Glomerular visceral epithelial cell (primary cell): ENCODE measurements around the gene JUND.
"Not testable (repeated sequence)": the region's sequence is repeated elsewhere in the genome, so short reads cannot be mapped to it uniquely, and the experiment has no call there.

ENCODE experiments used
- DNase-seq: peaks from one replicate; pipeline ENCODE4 v3.0.0-alpha.2; 2016; ENCODE audit errors: extremely low spot score

JUND gene

DNA sequence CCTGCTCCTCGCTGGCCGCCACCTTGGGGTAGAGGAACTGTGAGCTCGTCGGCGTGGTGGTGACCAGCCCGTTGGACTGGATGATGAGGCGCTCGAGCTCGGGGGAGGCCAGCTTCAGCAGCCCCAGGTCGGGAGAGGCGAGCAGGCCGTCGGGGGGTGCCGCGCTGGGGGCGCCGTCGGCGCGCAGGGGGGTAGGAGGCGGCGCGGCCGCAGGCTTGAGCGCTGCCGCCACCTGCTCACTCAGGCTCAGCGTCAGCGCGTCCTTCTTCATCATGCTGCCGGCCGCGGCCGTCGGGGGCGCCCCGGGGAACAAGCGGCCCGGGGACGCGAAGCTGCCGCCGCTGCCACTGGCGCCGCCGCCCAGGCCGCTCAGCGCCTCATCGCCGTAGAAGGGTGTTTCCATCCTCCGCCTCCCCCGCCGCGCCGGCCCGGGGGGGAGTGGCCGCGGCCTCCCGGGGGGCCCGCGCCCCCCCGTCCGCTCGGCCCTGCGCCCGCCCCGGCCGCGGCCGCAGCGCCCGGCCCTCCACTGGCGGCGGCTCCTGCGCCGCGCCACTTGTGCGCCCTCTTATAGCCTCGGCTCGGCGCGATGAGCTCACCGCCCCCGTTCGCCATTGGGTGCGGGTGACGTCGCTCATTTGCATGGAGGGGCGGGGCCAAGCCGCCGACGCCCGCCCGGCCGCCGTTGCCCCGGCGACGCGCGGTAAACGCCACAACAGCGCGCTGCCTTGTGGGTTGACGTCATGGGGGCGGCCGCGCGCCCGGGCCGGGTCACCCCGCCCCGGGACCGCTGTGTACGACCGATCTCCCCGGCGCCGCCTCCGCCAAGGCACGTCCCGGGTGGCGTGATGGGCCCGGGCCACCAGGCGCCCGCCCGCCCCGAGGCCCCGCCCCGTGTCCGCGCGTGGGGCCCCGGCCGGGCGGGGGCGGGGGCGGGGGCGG, at the start of gene JUND:
TSS of gene JUND (minus strand) at position 541 of the 939 bp plus-strand sequence. CDS start at position 403, 138 bp downstream.
- peak; percentile 99 for DNase-seq

DNA sequence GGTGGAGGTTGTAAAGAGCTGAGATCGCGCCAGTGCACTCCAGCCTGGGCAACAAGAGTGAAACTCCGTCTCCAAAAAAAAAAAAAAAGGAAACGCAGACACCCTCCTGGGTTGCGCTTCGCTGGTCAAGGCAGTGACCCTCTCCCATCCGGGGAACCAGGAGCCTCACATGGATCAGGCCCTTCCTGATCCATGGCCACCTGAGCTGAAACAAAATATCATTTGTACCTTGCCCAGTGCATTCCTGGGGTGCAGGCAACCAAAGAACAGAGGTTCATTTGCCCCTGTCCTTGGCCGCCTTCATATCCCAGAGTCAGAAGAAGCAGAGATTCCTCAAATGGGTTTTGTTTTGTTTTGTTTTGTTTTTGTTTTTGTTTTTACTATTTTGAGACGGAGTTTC, 49.4 kb upstream of the JUND start:
- DNase-seq = no peak

DNA sequence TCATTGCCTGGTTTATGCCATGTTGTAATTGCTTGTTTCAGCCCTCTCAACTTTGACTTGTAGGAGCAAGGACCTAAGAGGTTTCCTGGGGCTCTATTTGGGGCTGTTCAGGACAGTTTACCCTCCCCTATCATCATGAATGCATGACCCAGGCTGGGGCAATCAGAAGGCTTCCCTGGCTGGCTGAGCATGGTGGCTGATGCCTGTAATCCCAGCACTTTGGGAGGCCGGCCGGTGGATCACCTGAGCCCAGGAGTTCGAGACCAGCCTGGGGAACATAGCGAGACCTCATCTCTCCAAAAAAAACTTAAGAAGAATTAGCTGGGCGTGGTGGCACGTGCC, 47.6 kb upstream of the JUND start:
- DNase-seq = no peak

DNA sequence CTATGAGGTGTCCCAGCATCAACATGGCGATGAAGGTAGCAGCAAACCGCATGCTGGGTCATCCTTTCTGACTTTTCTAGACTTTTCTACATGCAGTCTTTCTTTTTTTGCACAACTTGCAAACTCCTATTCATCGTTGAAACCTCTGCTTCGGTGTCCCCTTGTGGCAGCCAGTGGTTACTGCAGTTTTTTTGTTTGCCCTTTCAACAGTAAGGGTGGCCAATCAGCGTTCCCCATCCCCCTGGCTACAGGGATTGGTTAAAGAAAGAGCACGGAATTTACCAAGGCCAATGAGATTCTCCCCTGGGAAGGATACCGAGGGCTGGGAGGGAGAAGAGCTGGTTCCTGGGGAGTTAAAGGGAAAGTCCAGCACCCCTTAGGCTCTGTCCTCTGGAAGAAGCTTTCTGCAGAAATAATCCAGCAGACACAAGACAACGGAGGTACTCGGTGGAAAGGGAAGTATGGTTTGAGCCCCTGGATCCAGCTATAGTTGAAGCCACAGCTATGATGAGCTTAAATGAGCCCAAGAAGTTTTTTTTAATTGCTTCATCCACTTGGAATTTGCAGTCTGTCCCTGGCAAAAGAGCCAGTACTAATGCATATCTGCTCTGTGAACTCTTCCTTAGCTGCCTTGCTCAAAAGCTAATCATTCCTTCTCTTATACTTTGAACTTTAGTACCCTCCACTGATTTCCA, 47.1 kb upstream of the JUND start:
- DNase-seq = peak; percentile 96

DNA sequence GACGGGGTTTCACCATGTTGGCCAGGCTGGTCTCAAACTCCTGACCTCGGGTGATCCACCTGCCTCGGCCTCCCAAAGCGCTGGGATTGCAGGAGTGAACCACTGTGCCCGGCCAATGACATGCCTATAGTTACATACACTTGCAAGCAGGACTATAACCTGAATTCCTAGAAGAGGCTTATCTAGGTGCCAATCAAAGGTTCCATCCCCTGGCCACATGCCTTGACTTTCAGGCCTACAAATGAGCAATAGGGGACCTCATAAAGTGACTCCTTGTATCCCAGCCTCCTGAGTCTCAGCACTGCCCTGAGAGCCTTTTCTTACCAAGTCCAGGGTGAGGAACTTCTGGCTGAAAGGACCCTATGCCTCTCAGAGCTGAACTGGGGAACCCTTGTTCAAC, 45.4 kb upstream of the JUND start:
- no peak for DNase-seq

DNA sequence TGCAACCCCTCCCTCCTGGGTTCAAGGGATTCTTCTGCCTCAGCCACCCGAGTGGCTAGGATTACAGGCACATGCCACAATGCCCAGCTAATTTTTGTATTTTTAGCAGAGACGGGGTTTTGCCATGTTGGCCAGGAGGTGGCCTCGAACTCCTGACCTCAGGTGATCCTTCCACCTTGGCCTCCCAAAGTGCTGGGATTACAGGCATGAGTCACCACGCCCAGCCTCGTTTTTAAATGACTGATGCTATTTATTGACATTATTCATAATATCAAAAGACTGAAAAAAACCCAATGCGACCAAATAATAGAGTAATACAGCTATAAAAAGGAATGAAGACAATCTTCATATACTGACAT, 42.9 kb upstream of the JUND start:
- DNase-seq = not testable (repeated sequence)

DNA sequence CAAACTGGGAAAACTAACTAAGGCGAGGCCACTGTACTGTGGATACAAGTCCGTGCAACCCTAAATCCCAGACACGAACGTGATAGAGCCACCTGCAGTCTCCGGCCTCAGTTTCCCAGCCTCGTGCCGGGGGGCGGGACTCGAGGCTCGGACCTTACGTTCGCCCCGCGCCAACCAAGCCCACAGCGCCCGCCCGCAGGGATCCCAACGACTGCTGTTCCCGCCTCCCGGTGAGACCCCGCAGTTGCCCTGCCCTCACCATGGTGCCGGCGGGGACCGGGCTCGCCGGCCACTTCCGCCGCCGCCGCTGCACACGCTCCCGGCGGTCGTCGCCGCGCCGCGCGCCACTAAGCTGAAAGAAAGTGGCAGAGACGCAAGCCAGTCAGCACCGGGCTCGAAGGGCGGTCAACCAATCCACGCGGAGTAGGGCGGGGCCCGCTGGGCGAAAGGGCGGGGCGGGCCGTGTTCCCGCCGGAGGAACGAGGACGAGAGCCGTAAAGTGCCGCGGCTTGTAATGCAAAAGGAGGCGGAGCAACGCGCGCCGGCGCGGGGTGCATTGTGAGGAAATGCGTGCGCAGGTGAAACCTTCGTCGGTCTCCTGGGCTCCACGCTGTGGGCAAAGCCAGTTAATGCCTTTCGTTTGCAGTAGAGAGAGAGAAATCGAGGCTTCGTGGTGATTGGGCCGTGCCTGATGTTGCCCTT, 41.5 kb upstream of the JUND start, which contains the start of gene LSM4:
TSS of gene LSM4 (minus strand) at position 318 of the 702 bp plus-strand sequence. CDS start at position 262, 56 bp downstream.
- peak; percentile 98 for DNase-seq

DNA sequence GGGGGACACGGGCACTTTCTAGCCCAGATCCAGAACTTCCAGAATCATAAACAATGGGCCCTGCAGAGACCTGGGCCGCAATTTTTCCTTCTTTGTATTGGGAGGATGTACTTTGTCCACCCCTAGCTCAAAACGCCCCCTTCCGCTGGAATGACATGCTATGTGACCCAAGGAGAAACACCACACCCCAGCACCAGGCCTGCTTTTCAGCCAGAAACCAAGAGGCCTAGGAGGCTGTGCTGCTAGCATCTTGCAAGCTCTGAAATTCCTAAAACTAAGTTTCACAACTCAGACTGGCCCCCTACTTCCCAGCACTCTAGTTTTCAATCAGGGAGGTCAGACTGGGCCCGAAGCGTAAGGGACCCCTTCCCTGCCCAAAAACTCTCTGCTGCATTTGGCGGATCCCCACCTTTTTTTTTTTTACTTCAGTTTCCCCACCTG, 40.9 kb upstream of the JUND start:
- peak; percentile 60 for DNase-seq

DNA sequence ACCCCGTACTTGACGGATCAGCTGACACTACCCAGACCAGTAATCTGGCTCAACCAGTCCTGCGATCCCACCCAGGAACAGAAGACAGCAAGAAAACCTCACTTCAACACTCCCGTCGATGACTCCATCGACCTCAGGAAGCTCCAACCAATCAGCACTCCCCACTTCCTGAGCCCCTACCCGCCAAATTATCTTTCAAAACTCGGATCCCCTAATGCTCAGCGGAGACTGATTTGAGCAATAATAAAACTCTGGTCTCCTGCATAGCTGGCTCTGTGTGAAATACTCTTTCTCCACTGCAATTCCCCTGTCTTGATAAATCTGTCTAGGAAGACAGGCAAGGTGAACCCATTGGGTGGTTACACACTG, 40.3 kb upstream of the JUND start:
- no peak for DNase-seq

DNA sequence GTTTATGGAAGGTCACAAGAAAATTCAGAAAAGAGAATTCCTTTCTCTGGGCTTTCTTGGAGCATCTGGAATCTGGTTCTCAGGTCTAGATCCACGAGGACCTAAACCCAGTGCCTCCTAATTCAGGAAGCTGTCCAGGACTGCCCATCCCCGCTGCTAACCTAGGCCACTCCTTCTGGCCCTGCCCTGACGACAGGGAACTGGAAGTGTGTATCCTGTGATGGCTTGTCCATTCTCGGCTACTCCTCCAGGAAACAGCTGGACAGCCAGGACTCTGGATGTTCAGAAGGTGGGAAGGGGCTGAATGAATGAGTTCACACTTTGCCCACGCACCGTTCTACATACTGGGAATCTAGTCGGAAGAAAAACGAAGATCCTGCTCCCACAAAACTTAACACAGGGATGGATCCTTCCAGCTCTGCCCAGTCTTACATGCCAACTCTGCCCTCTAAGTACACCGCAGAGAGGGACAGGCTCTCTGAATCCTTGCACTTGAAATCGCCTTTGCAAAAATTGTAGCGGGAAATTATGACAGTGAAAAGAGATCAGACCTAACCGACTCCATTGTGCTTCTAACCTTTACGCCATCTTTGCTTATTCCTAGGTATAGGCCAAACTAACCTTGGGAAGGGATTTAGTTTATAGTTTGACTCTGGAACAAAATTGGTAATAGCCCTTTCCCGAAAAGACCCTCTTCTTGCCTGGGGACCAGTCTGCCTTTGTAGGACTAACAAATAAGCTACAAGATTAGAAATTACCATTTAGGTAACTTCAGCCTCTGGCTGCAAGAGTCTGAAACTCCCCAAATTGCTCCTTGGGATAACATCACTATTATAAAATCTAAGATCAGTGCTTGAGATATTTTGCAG, 39.7 kb upstream of the JUND start:
- no peak for DNase-seq

DNA sequence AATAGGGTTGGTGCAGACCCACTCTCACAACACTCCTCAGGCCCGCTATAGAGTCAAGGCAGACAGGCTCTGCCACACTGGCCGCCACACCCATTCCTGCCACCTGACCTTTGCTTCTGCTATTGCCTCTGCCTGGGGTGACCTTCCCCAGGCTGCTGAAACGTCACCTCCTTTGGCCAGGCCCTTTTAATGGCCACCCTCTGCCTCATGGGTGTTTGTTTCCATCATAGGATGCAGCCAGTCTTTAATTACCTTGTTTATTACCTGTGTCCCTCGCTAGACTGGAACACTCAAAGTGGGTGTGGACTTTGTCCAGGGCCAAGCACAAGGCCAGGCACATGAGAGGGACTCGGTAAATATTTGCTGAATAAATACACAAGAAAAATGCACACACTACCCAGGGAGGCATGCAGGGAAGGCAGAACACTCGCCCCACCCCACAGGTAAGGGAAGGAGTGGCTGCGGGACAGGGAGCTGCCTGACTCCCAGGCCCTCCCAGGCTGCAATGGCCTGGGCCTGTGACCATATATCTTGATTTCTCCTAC, 38.2 kb upstream of the JUND start:
- DNase-seq = no peak

DNA sequence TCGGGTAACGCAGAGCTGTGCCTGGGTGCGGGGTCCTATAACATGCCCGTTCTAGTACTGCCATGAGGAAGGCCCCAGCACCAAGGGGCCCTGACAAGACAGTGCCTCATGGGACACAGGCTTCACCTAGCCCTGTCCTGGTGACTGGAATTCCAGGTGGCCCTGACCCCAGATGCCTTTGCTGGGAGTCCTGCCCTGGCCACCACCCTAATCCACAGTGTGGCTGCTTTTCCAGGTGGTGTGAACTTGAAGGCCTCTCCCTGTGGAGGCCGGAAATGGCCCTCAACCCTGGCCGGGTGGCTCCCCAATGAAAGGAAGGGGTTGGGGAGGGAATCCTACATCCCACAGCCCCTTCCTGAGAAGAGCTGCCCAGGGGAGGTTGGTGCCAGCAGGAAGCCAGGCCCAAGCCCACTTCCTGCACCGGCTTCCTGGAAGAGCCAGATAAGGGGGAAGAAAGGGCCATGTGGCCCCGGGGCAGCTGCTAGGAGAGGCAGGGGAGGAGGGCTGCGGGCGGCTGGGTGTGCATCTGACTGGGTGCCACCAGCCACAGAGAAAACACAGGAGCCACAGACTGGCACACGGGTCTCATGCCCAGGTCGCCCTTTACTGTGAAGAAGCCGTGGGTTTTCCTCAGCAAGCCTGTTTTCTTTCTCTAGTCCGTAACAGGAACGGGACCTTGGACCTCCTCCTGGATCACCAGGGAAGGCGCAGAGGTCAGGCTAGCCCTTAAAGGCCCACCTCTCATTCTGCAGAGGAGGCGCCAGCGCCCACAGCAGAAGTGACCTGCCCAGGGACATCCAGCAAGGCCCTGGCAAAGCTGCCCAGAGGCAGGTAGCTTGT, 36.8 kb upstream of the JUND start:
- DNase-seq = no peak

DNA sequence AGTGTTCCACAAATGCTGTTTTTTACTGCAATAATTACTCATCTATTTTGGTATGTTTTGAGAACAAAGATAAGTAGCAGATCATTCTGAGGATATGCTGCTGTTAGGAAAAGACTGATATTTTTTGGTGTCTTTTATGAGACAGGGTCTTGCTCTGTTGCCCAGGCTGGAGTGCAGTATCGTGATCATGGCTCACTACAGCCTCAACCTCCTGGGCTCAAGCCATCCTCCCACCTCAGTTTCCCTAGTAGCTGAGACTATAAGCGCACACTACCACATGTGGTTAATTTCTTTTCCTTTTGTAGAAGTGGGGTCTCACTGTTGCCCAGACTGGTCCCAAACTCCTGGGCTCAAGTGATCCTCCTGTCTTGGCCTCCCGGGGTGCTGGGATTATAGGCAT, 32.0 kb upstream of the JUND start:
- DNase-seq = no peak

DNA sequence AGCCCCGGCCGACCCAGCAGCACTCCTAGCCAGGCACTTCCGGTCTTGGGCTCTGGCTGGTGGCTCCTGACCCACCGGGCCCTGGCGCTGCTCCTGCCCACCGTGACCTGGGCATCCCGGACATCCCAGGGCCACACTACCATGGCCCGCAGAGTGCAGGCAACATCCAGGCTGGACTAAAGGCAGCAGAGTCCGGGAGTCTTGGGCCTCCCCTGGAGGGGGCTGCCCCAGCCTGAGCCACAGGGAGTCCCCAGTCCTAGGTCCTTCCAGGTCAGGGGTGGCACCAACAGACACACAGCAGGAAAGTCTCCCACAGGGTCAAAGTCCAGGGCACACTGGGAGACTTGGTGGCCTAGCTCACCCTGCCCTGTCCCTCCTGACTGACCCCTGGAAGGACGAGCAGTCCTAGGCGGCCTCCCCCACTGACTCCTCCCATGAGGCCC, 30.7 kb upstream of the JUND start:
- DNase-seq = no peak

DNA sequence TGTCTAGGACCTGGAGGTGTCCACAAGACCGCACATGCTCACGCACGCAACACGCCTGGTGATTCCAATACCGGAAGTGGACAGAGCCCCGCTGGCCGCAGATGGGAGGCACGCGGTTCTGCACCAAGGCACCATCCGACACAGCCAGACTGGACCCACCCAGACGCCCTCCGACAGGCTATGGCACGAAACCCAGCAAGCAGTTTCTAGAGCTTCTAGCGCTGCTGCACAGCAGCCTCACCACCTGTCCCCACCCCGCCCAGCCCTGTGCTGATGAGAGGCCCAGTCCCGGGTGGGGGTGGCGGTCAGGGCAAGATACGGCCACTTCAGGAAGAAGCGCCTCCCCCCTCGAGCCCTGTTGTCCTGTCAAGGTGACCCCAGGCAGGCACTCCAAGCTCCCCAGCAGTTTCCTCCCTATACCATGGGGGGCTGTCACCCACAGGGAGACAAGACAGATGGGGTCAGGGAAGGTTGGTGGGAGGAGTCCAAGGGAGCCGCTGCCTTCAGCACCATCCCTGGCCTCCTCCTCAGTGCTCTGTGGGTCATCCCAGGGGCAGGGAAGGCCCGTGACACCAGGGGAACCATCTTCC, 30.2 kb upstream of the JUND start:
- no peak for DNase-seq

DNA sequence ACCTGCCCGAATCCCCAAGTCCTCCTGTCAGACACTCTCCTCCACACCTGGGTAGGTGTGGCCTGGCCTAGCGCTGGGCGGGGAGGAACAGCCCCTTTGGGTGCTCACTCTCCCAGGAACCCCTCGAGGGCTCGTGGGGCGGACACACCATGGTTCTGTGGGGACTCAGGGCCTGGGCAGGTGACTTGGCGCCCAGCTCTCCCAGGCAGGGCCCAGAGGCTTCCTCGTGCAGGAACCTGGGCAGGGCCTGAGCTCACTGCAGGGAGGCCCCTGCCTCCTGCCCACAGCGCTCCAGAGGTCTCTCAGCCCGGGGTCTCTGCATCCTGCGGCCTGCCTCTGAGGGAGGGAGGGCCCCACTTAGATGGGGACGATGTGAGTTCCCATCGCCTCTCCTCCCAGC, 29.5 kb upstream of the JUND start:
- no peak for DNase-seq

DNA sequence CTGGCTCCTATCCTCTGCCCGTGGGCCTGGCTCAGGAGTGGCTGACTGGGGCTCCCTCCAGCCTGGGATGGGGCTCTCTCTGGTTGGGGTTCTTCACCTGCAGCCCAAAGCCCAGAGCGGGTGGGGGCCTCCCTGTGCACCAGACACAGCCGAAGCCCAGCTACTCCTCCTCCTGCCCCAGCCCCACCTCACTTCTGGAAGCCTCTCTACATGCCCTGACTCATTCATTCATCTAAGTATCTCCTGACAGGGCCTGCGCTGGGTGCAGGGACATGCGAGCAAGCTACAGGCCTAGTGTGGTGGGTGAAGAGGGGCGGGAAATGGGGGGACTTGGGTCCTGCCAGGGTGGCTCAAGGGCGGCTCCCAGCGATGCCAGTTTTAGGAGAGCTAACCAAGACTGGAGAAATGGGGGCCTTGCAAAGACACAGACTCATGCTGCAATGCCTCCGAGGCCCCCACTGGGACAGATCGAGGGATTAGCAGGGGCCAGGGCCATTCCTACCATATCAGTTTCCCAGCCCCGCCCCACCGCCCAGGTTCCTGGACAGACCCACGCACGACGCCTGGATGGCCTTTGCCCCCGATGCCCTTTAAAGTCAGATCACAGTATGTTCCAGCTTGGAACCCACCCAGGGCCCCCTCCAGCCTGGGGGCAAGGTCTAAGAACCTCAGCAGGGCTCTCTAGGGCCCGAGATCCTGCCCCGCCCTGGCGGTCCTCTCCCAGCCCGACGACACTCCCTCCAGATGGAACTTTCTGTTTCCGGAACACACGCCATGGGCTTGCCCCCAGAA, 28.9 kb upstream of the JUND start:
- no peak for DNase-seq

DNA sequence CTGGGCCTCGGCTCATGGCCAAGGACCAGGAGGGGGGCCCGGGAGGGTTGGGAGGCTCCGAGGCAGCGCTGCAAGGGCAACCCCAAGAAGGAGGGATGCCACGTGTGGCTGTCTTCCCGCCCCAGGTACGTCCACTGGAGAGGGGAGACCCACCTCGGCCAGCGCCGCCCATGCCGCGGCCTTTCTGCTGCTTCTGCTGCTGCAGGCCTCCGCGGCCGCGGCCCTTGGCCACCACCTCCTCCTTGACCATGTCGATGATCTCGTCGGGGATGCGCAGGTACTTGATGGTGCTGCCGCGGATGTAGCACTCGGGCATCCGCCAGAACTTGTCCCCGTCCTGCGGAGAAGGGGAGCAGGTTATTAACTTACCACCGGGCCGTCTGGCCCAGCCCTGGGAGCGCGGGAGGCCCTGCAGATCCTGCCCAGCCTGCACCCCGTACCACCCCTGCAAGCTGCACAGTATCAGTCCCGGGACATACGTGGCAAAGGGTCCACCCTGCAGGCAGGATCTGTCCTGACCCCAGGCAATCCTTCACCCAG, 28.2 kb upstream of the JUND start:
- DNase-seq = no peak

DNA sequence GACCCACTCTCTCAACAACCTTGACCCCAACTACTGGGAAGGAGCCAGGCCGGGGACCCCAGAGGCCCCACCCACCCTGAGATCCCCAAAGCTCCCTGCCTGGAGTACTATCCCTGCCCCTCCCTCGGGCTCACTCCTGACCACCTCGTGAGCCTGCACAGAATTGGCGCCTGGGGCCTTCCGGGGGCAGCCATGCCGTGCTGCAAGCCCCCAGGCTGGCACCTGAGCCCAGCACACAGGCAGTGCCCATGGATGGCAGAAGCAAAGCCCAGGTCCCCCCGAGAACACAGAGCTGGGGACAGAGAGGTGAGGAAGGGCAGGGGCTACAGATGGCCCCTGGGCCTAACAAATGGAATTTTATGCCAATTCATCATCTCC, 27.5 kb upstream of the JUND start:
- no peak for DNase-seq
